ENCODE measurements around the gene PRDX1.

PRDX1 gene

GRCh38 chr1:45566722-45567121, 45.0 kb upstream of the PRDX1 start:
- no peak for TF ChIP-seq CTCF (IDR thresholded peaks at IDR 0.05; ENCODE audit: low read depth, low read length, missing control alignments)
- no peak for DNase-seq (ENCODE audit: extremely low read depth, low read depth)
- no peak overlapping the region for H3K4me3 ChIP-seq (replicated peaks; ENCODE audit: low read depth, low read length)

GRCh38 chr1:45563843-45564242, 42.2 kb upstream of the PRDX1 start:
- DNase-seq (ENCODE audit: extremely low read depth, low read depth), result no peak
- H3K4me3 ChIP-seq (replicated peaks; ENCODE audit: low read depth, low read length), result no peak overlapping the region
- TF ChIP-seq CTCF (IDR thresholded peaks at IDR 0.05; ENCODE audit: low read depth, low read length, missing control alignments), result no peak

- no peak for DNase-seq (ENCODE audit: extremely low read depth, low read depth)
- H3K4me3 ChIP-seq (replicated peaks; ENCODE audit: low read depth, low read length), result no peak overlapping the region
- no peak for TF ChIP-seq CTCF (IDR thresholded peaks at IDR 0.05; ENCODE audit: low read depth, low read length, missing control alignments)
These were observed 35.8 kb upstream of the PRDX1 start for GRCh38 chr1:45557422-45557944.

GRCh38 chr1:45554198-45554597, 32.5 kb upstream of the PRDX1 start:
- DNase-seq (ENCODE audit: extremely low read depth, low read depth), result no peak
- H3K4me3 ChIP-seq (replicated peaks; ENCODE audit: low read depth, low read length), result no peak overlapping the region
- no peak for TF ChIP-seq CTCF (IDR thresholded peaks at IDR 0.05; ENCODE audit: low read depth, low read length, missing control alignments)

GRCh38 chr1:45552331-45552730, 30.6 kb upstream of the PRDX1 start:
- no peak for DNase-seq (ENCODE audit: extremely low read depth, low read depth)
- H3K4me3 ChIP-seq (replicated peaks; ENCODE audit: low read depth, low read length), result peak overlapping the region; percentile 86
- no peak for TF ChIP-seq CTCF (IDR thresholded peaks at IDR 0.05; ENCODE audit: low read depth, low read length, missing control alignments)

- H3K4me3 ChIP-seq (replicated peaks; ENCODE audit: low read depth, low read length), result peak overlapping the region; percentile 86
- TF ChIP-seq CTCF (IDR thresholded peaks at IDR 0.05; ENCODE audit: low read depth, low read length, missing control alignments), result no peak
- no peak for DNase-seq (ENCODE audit: extremely low read depth, low read depth)
These were observed 30.0 kb upstream of the PRDX1 start for GRCh38 chr1:45551684-45552083.
